HepG2 (cell line): Measurements from ENCODE around the gene GBGT1. TPM values are rescaled to one million over a fixed set of nuclear protein-coding genes. Genes with fewer than 3 reads are reported as not detected.

Experiments
- ATAC-seq: fragments of 200-7000 bp; cut with Tn5 transposase; 3 replicates; pipeline ENCODE4 v1.9.1; 2020; ENCODE audit warnings: mild to moderate bottlenecking, moderate library complexity
- BruUV-seq: library from RNA; stranded (reverse); fragments of 400-500 nt; replicated peaks from 2 replicates; lab custom pipeline; 2021; lab: Mats Ljungman, UMichigan
- CTCF ChIA-PET: fragments of 300-600 bp; formaldehyde crosslinking; extraction: SDS; loops from one replicate; lab custom pipeline; 2021; ENCODE audit warnings: low total read pairs, inconsistent platforms, low intra/inter-chr PET ratio; lab: Yijun Ruan, JAX
- POLR2A ChIA-PET: fragments of 350-600 bp; sonication (Branson Sonifier 250); formaldehyde crosslinking; loops from one replicate; lab custom pipeline; 2020; ENCODE audit warnings: antibody characterized with exemption, inconsistent platforms; lab: Yijun Ruan, JAX
- DNase-seq: peaks from one replicate; pipeline ENCODE4 v3.0.0-alpha.2; 2015; ENCODE audit warnings: low spot score
- FAIRE-seq: peaks from 3 replicates; lab custom pipeline; 2011; peaks lifted over from hg19 to GRCh38; lab: Jason Lieb, UNC
- H2AFZ ChIP-seq: one replicate; pipeline ENCODE4 v1.6.1; 2011; ENCODE audit warnings: low read length, inconsistent platforms
- H3K27ac ChIP-seq: fragments of 300-600 bp; 3 replicates; pipeline ENCODE4 v1.8.0; 2011; ENCODE audit warnings: mixed run types, mild to moderate bottlenecking, mixed read lengths, low read length, inconsistent platforms; ENCODE audit not compliant: insufficient read depth; ENCODE audit errors: extremely low read length
- H3K27me3 ChIP-seq, 2 experiments: fragments of 200-600 bp in 1 of 2; 2 replicates in 1 of 2; 3 replicates in 1 of 2; pipeline versions ENCODE4 v1.6.0 to v1.8.0; 2011; ENCODE audit warnings: low read length in 2 of 2, mild to moderate bottlenecking in 2 of 2, moderate library complexity in 2 of 2, inconsistent platforms in 1 of 2; ENCODE audit not compliant: insufficient read depth in 2 of 2, control insufficient read depth in 1 of 2
- H3K36me3 ChIP-seq, 2 experiments: fragments of 200-600 bp in 1 of 2; replicated peaks in 1 of 2; 2 replicates in 1 of 2; 3 replicates in 1 of 2; pipeline versions ENCODE4 v1.5.1 to v1.8.0; 2011; ENCODE audit warnings: low read length in 2 of 2, inconsistent platforms in 1 of 2; ENCODE audit not compliant: insufficient read depth in 2 of 2, control insufficient read depth in 1 of 2
- H3K4me1 ChIP-seq: 2 replicates; pipeline ENCODE4 v1.5.1; 2012; ENCODE audit warnings: low read length, inconsistent platforms; ENCODE audit not compliant: insufficient read depth
- H3K4me2 ChIP-seq: 2 replicates; pipeline ENCODE4 v1.6.0; 2011; ENCODE audit warnings: low read depth, low read length, inconsistent platforms
- H3K4me3 ChIP-seq, 3 experiments: fragments of 200-600 bp in 1 of 3; sonication (generic), shearing (Covaris generic) in 1 of 3; replicated peaks in 1 of 3; 2 replicates each; pipeline ENCODE4 v1.5.1; 2011 to 2016; ENCODE audit warnings: low read length in 3 of 3, inconsistent platforms in 2 of 3, low read depth in 2 of 3, mild to moderate bottlenecking in 2 of 3, control low read depth in 1 of 3, mixed read lengths in 1 of 3; ENCODE audit not compliant: insufficient read depth in 1 of 3
- H3K79me2 ChIP-seq: one replicate; pipeline ENCODE4 v1.6.1; 2011; ENCODE audit warnings: low read length, inconsistent platforms; ENCODE audit not compliant: insufficient read depth
- H3K9ac ChIP-seq: 2 replicates; pipeline ENCODE4 v1.6.0; 2011; ENCODE audit warnings: mild to moderate bottlenecking, low read depth, low read length, inconsistent platforms; ENCODE audit not compliant: insufficient read depth
- H3K9me3 ChIP-seq: 2 replicates; pipeline ENCODE4 v1.5.1; 2012; ENCODE audit warnings: mild to moderate bottlenecking, low read length
- H4K20me1 ChIP-seq: 2 replicates; pipeline ENCODE4 v1.6.0; 2011; ENCODE audit warnings: inconsistent platforms, mild to moderate bottlenecking, low read length, moderate library complexity; ENCODE audit not compliant: insufficient read depth
- PBX3 ChIP-seq: sonication (generic); formaldehyde crosslinking; IDR thresholded peaks from 2 replicates; pipeline ENCODE4 v1.8.1; 2023; ENCODE audit warnings: missing genetic modification reagents, inconsistent platforms, borderline replicate concordance
- PHF5A ChIP-seq: IDR thresholded peaks from one replicate; pipeline ENCODE4 v1.6.1; 2018; ENCODE audit warnings: low read depth, missing genetic modification reagents; ENCODE audit not compliant: unreplicated experiment
- RARG ChIP-seq: sonication (generic); formaldehyde crosslinking; IDR thresholded peaks from 2 replicates; pipeline ENCODE4 v1.4.0; 2020; ENCODE audit warnings: low read depth, mild to moderate bottlenecking, missing genetic modification reagents
- THRA ChIP-seq: sonication (generic); formaldehyde crosslinking; IDR thresholded peaks from 2 replicates; pipeline ENCODE4 v1.4.0; 2020; ENCODE audit warnings: missing genetic modification reagents, borderline replicate concordance
- TP53 ChIP-seq: sonication (generic); formaldehyde crosslinking; conservative IDR thresholded peaks from 2 replicates; pipeline ENCODE4 v1.4.0; 2020; ENCODE audit warnings: missing genetic modification reagents
- U2AF1 ChIP-seq: fragments of 200-400 bp; formaldehyde crosslinking; optimal IDR thresholded peaks from 2 replicates; pipeline ENCODE3; 2017; ENCODE audit warnings: mild to moderate bottlenecking, low read depth, low read length
- ZBTB2 ChIP-seq: sonication (generic); formaldehyde crosslinking; IDR thresholded peaks from 2 replicates; pipeline ENCODE4 v1.8.0; 2022; ENCODE audit warnings: low read depth, missing genetic modification reagents
- ZBTB3 ChIP-seq: sonication (generic); formaldehyde crosslinking; IDR thresholded peaks from 2 replicates; pipeline ENCODE4 v1.4.0; 2020; ENCODE audit warnings: low read depth, mild to moderate bottlenecking, moderate library complexity, missing genetic modification reagents, borderline replicate concordance
- ZBTB7A ChIP-seq: sonication (generic); formaldehyde crosslinking; IDR thresholded peaks from 2 replicates; pipeline ENCODE4 v1.8.0; 2022; ENCODE audit warnings: mild to moderate bottlenecking, missing genetic modification reagents
- ZFP90 ChIP-seq: sonication (generic); formaldehyde crosslinking; IDR thresholded peaks from 2 replicates; pipeline ENCODE4 v1.8.0; 2022; ENCODE audit warnings: missing genetic modification reagents, mild to moderate bottlenecking, inconsistent platforms, borderline replicate concordance
- ZNF232 ChIP-seq: sonication (generic); formaldehyde crosslinking; IDR thresholded peaks from 2 replicates; pipeline ENCODE4 v1.4.0; 2020; ENCODE audit warnings: missing genetic modification reagents, borderline replicate concordance
- ZNF280B ChIP-seq: sonication (generic); formaldehyde crosslinking; IDR thresholded peaks from 2 replicates; pipeline ENCODE4 v1.5.0; 2020; ENCODE audit warnings: missing genetic modification reagents, mild to moderate bottlenecking, borderline replicate concordance
- ZNF652 ChIP-seq: IDR thresholded peaks from 2 replicates; pipeline ENCODE4 v1.6.1; 2016; ENCODE audit warnings: low read depth, borderline replicate concordance
- ZNF850 ChIP-seq: sonication (generic); formaldehyde crosslinking; conservative IDR thresholded peaks from 2 replicates; pipeline ENCODE4 v1.9.0; 2021; ENCODE audit warnings: mild to moderate bottlenecking, missing genetic modification reagents
- WGBS: methylation state at CpG from one replicate; pipeline ENCODE4 v1.1.6; 2017; ENCODE audit warnings: low lambda C conversion rate; 5-methylcytosine and 5-hydroxymethylcytosine counted together
- in situ Hi-C: cut with HindIII; loops from 2 replicates; pipeline ENCODE4 v1.10.0; 2017; ENCODE audit warnings: low pct_unique_long_range_greater_than_20kb; ENCODE audit not compliant: extremely low pct_ligation_motif_present
- intact Hi-C: fragments of 100-400 bp; cut with micrococcal nuclease; formaldehyde crosslinking; loops from one replicate; pipeline ENCODE4 v1.10.0; 2022; ENCODE audit not compliant: unreplicated experiment
- polyA plus RNA-seq, 8 experiments: library from polyadenylated mRNA; depleted of rRNA in 3 of 8; stranded (reverse) in 7 of 8; unstranded in 1 of 8; fragments of >200 nt; fragmentation: Illumina TruSeq in 4 of 8; extraction: Trizol in 4 of 8; gene quantifications; 2 replicates each; pipeline versions ENCODE4 v1.2.1 to v1.2.3, GENCODE V29; 2011 to 2016; ENCODE audit warnings: low read depth in 4 of 8, missing spikeins in 1 of 8, mixed read lengths in 1 of 8; ENCODE audit not compliant: insufficient read depth in 1 of 8
- total RNA-seq, 5 experiments: library from RNA; depleted of rRNA; stranded (reverse); fragments of >200 nt; fragmentation: Illumina TruSeq; extraction: Trizol; gene quantifications; 2 replicates each; pipeline ENCODE4 v1.2.3, GENCODE V29; 2016; ENCODE audit warnings: low read depth in 1 of 5

The GBGT1 gene
- total and polyA plus RNA-seq, 2 of the 13 experiments (the other 11 are each of a cell fraction or from before 2014, with no cell fraction given): not detected

GRCh38 chr9:133144904-133145851 is 18.5 kb downstream of the GBGT1 start:
- Histone ChIP-seq H3K79me2 (peaks cover 7% of the 10 kb centered on the region), H3K9ac (0 out of 2 replicates have a peak overlapping the region, but pooled peaks have one; percentile 47), H3K4me2 (peak overlapping the region; percentile 80; the same call in 1 of the 2 replicates), H3K4me1 (peaks cover 68% of the 10 kb centered on the region), H3K9me3 (no peaks in the 10 kb centered on the region), H3K36me3 (no peaks in the 10 kb centered on the region), H4K20me1 (peaks cover 10% of the 10 kb centered on the region; the same call in 1 of the 2 replicates), H3K27ac (no peak overlapping the region), H2AFZ (no peak overlapping the region), H3K27me3 (no peaks in the 10 kb centered on the region; a peak in 1 of 5 replicates), H3K4me3 (0 out of 6 replicates have a peak overlapping the region, but pooled peaks of 1 of the 3 experiments have one; percentile 73)
- BruUV-seq: no TSS peak
- ChIA-PET CTCF (interaction anchor here (5.7 kb wide), 1 partner anchor 41 kb away, joined by 70 read pairs; no protein-coding TSS in a partner anchor), POLR2A (interaction anchor here (1.0 to 2.3 kb wide), 5 partner anchors 11 to 314 kb away, joined by 3 to 14 read pairs (median 7); partner anchors contain the start of genes CACFD1 and GTF3C5)
- WGBS: 82% methylated on average over 17 of the region's 19 CpGs
- DNase-seq (no peak), FAIRE-seq (no peak), ATAC-seq (no peak)
- intact Hi-C loops: loop anchor here (1.0 to 5.0 kb wide), 3 partner anchors 42 to 118 kb away; no protein-coding TSS in a partner anchor
- in situ Hi-C loops: loop anchor here (5.0 to 10.0 kb wide), 2 partner anchors 38 to 100 kb away; no protein-coding TSS in a partner anchor
- no peak for TF ChIP-seq RARG (CRISPR knock-in tag)
- no peak for TF ChIP-seq ZNF232
- no peak for TF ChIP-seq ZFP90
- TF ChIP-seq PBX3: no peak
- TF ChIP-seq ZBTB7A: no peak
- TF ChIP-seq TP53 (CRISPR knock-in tag): no peak
- no peak for TF ChIP-seq ZBTB3 (CRISPR knock-in tag)
- no peak for TF ChIP-seq THRA (CRISPR knock-in tag)
- no peak for TF ChIP-seq U2AF1
- TF ChIP-seq ZBTB2 (CRISPR knock-in tag): no peak
- TF ChIP-seq ZNF280B (CRISPR knock-in tag): no peak
- no peak for TF ChIP-seq ZNF652 (CRISPR knock-in tag)
- TF ChIP-seq PHF5A (CRISPR knock-in tag): no peak
- TF ChIP-seq ZNF850 (CRISPR knock-in tag): no peak
